Measurements from ENCODE around the gene REXO1. TPM values are rescaled to one million over a fixed set of nuclear protein-coding genes. Genes with fewer than 3 reads are reported as not detected.
"Not testable (repeated sequence)": the region's sequence is repeated elsewhere in the genome, so short reads cannot be mapped to it uniquely, and the experiment has no call there.

The REXO1 gene
- total and polyA plus RNA-seq, 2 experiments from 2014 or later = 20.2 to 90.1 TPM

DNA sequence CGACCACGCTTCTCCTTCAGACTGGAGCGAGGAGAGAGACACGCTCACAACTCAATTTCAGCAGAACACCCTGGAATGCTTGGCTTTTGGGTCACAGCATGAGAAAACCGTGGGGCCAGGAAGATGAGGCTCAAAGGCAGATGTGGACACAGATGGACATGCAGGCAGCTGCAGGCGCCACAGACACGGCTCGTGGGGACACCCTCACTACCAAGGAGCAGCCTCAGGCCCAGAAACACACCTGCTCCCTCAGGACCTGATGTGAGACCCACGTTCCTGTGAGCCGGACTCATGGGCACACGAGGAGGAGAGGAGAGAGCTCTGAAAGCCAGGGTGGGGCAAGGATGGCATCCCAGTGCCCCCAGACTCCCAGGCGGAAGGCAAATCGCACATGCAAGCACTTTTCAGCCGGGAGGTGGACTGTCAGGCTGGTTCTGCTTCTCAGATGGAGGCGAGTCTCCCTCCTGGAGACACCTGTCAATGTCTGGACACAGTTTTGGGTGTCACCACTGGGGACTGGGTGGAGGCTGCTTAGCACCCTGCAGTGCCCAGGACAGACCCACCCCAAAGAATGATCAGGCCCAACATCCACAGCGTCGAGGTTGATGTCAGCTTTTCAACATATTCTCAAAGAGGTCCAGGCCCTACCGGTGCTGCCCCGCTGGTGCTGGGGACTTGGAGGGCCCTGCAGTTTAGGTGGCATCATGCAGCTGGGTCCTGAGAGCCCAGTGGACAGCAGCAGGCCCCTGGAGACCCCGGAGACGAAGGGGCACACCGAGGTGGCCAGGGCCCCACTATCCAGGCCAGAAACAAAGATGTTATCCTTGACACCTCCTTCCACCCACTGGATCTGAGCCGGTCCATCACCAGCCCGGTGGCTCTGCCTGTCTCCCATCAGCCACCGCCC is 34.8 kb upstream of the REXO1 start:
- peak overlapping the region; percentile 98 for H3K4me2 ChIP-seq
- H3K27ac ChIP-seq (ENCODE audit: low read depth) = peak overlapping the region; percentile 55; the same call in 1 of the 2 replicates
- peaks cover 5% of the 10 kb centered on the region for H3F3A ChIP-seq (replicated peaks; ENCODE audit: low read depth)
- TF ChIP-seq CREB1 (CRISPR knock-in tag; IDR thresholded peaks at IDR 0.05; ENCODE audit: low read depth) = no peak
- TF ChIP-seq STAT1 (IDR thresholded peaks at IDR 0.05; ENCODE audit: unreplicated experiment) = no peak
- TF ChIP-seq, protein P1, sequence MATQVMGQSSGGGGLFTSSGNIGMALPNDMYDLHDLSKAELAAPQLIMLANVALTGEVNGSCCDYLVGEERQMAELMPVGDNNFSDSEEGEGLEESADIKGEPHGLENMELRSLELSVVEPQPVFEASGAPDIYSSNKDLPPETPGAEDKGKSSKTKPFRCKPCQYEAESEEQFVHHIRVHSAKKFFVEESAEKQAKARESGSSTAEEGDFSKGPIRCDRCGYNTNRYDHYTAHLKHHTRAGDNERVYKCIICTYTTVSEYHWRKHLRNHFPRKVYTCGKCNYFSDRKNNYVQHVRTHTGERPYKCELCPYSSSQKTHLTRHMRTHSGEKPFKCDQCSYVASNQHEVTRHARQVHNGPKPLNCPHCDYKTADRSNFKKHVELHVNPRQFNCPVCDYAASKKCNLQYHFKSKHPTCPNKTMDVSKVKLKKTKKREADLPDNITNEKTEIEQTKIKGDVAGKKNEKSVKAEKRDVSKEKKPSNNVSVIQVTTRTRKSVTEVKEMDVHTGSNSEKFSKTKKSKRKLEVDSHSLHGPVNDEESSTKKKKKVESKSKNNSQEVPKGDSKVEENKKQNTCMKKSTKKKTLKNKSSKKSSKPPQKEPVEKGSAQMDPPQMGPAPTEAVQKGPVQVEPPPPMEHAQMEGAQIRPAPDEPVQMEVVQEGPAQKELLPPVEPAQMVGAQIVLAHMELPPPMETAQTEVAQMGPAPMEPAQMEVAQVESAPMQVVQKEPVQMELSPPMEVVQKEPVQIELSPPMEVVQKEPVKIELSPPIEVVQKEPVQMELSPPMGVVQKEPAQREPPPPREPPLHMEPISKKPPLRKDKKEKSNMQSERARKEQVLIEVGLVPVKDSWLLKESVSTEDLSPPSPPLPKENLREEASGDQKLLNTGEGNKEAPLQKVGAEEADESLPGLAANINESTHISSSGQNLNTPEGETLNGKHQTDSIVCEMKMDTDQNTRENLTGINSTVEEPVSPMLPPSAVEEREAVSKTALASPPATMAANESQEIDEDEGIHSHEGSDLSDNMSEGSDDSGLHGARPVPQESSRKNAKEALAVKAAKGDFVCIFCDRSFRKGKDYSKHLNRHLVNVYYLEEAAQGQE (IDR thresholded peaks at IDR 0.05; ENCODE audit: unreplicated experiment) = no peak
- Mint-ChIP-seq H3K27me3 (ENCODE audit: insufficient read depth, low read depth, poor library complexity) (peaks cover 11% of the 10 kb centered on the region), H3K36me3 (ENCODE audit: low read depth) (no peaks in the 10 kb centered on the region; the same call in 2 of the 3 replicates), H3K9me3 (no peaks in the 10 kb centered on the region; the same call in 2 of the 3 replicates), H3K27ac (no peak overlapping the region), H3K4me3 (peak overlapping the region; percentile 91; the same call in 2 of the 3 replicates), H3K4me1 (peaks cover 31% of the 10 kb centered on the region)
- H3K9me2 ChIP-seq (ENCODE audit: insufficient read depth) = no peaks in the 10 kb centered on the region
- H3K79me2 ChIP-seq (replicated peaks; ENCODE audit: insufficient read depth) = peaks cover 27% of the 10 kb centered on the region
- H3K4me1 ChIP-seq (ENCODE audit: insufficient read depth) = peaks cover 14% of the 10 kb centered on the region; the same call in 1 of the 2 replicates
- H3K27me3 ChIP-seq (ENCODE audit: insufficient read depth) = no peaks in the 10 kb centered on the region
- DNase-seq (ENCODE audit: low spot score) = no peak
- H4K20me1 ChIP-seq (replicated peaks; ENCODE audit: insufficient read depth) = peaks cover 16% of the 10 kb centered on the region
- no peak overlapping the region for H3K4me3 ChIP-seq
- no peaks in the 10 kb centered on the region for H3K36me3 ChIP-seq (ENCODE audit: insufficient read depth)
- H2AFZ ChIP-seq = no peak overlapping the region
- ATAC-seq = no peak

DNA sequence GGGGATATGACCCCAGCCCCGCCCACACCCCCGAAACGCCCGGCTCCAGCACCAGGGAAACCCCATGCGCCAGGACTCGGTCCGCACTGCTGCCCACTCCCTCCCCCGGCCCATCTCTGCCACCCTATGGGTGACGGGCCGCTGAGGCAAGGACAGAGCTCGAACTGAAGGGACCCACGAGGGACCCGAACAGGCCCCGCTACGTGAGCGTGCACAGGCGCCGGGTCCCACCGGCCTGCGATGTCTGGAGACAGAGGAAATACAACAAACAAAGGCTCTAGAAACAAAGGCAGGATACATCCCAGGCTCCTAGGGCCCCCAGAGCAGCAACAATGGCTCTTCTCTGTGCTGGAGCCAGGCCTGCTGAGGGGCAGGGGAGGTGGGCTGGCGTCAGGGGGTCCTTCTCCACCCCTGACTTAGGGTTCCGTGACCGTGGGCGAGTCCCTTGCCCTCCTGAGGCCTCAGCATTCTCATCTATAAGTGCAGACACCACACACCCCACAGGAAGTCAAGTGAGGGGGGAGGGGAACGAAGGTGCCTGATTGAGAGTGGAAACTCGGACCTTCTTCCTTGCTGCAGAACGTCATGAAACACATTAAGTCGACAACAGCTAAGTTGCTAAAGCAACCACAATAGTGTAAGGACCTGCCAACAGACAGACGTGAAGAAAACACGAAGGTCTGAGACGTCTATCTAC is 34.0 kb upstream of the REXO1 start:
- Histone ChIP-seq H2AFZ (no peak overlapping the region), H3K4me2 (peak overlapping the region; percentile 65), H3K27me3 (ENCODE audit: insufficient read depth) (no peaks in the 10 kb centered on the region), H3K79me2 (replicated peaks; ENCODE audit: insufficient read depth) (peaks cover 27% of the 10 kb centered on the region), H3K4me1 (ENCODE audit: insufficient read depth) (peaks cover 14% of the 10 kb centered on the region; the same call in 1 of the 2 replicates), H3K9me2 (ENCODE audit: insufficient read depth) (no peaks in the 10 kb centered on the region), H3F3A (replicated peaks; ENCODE audit: low read depth) (peaks cover 5% of the 10 kb centered on the region), H3K36me3 (ENCODE audit: insufficient read depth) (no peaks in the 10 kb centered on the region), H3K27ac (ENCODE audit: low read depth) (peak overlapping the region; percentile 55; the same call in 1 of the 2 replicates), H4K20me1 (replicated peaks; ENCODE audit: insufficient read depth) (peaks cover 16% of the 10 kb centered on the region), H3K4me3 (no peak overlapping the region)
- H3K27me3 Mint-ChIP-seq (ENCODE audit: insufficient read depth, low read depth, poor library complexity) = peaks cover 11% of the 10 kb centered on the region
- TF ChIP-seq, protein P2, sequence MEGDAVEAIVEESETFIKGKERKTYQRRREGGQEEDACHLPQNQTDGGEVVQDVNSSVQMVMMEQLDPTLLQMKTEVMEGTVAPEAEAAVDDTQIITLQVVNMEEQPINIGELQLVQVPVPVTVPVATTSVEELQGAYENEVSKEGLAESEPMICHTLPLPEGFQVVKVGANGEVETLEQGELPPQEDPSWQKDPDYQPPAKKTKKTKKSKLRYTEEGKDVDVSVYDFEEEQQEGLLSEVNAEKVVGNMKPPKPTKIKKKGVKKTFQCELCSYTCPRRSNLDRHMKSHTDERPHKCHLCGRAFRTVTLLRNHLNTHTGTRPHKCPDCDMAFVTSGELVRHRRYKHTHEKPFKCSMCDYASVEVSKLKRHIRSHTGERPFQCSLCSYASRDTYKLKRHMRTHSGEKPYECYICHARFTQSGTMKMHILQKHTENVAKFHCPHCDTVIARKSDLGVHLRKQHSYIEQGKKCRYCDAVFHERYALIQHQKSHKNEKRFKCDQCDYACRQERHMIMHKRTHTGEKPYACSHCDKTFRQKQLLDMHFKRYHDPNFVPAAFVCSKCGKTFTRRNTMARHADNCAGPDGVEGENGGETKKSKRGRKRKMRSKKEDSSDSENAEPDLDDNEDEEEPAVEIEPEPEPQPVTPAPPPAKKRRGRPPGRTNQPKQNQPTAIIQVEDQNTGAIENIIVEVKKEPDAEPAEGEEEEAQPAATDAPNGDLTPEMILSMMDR (conservative IDR thresholded peaks at IDR 0.05; ENCODE audit: low read depth in 2 of 2) = no peak
- TF ChIP-seq EZH2phosphoT487 (IDR thresholded peaks at IDR 0.05; ENCODE audit: unreplicated experiment) (no peak), JUNB (IDR thresholded peaks at IDR 0.05; ENCODE audit: unreplicated experiment) (no peak), ZNF114 (CRISPR knock-in tag; IDR thresholded peaks at IDR 0.05) (no peak)
- H3K36me3 Mint-ChIP-seq (ENCODE audit: low read depth) = no peaks in the 10 kb centered on the region; the same call in 2 of the 3 replicates
- ATAC-seq = 0 out of 3 replicates have a peak, but pooled peaks have one; percentile 8
- H3K4me3 Mint-ChIP-seq = peak overlapping the region; percentile 53; the same call in 2 of the 3 replicates
- no peaks in the 10 kb centered on the region; the same call in 2 of the 3 replicates for H3K9me3 Mint-ChIP-seq
- DNase-seq (ENCODE audit: low spot score) = no peak
- peak overlapping the region; percentile 73 for H3K27ac Mint-ChIP-seq
- peaks cover 27% of the 10 kb centered on the region for H3K4me1 Mint-ChIP-seq

DNA sequence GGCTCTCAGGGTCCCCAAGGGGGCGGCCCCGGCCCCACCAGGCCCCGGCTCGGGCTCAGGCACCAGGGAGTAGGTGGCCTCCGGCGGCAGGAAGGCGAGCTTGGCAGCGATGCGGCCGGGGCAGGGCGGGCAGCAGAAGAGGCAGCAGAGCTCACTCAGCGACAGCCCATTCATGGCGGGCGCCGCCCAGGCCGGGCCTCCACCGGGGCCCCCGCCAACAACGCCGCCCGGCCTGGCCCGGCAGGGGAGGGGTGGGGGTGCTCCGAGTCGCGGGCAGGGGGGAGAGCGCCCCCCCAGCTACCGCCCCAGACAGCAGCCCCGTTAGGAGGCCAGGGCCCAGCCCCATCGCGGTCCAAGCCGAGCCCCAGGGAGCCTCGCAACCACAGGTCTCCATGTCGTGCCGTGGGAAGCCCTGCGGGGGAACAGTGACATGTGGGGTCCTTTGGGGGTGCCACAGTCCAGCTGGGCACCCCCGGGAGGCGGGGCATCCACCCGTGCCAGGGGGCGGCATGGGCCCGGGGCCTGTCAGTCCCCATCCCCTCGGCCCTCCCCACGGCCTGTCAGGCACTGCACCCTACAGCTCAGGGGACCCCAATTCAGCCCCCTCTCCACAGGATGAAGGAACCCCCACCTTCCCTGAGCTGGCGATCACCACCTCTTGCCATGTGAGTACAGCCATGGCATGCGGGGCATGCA is 33.3 kb upstream of the REXO1 start:
- H3K27ac ChIP-seq (ENCODE audit: low read depth); ATAC-seq: not testable (repeated sequence)

More for the DNA sequence above, 33.3 kb upstream of the REXO1 start:
- not testable (repeated sequence) for H3F3A ChIP-seq (replicated peaks; ENCODE audit: low read depth); H3K36me3 Mint-ChIP-seq (ENCODE audit: low read depth); H3K36me3 ChIP-seq (ENCODE audit: insufficient read depth); H3K4me2 ChIP-seq; DNase-seq (ENCODE audit: low spot score); H3K9me2 ChIP-seq (ENCODE audit: insufficient read depth); H3K4me3 ChIP-seq; H3K27ac Mint-ChIP-seq; H3K27me3 ChIP-seq (ENCODE audit: insufficient read depth); H3K4me3 Mint-ChIP-seq; H3K9me3 Mint-ChIP-seq; H2AFZ ChIP-seq
- H3K79me2 ChIP-seq (replicated peaks; ENCODE audit: insufficient read depth) = peaks cover 27% of the 10 kb centered on the region
- peaks cover 27% of the 10 kb centered on the region for H3K4me1 Mint-ChIP-seq
- peaks cover 16% of the 10 kb centered on the region for H4K20me1 ChIP-seq (replicated peaks; ENCODE audit: insufficient read depth)
- peaks cover 11% of the 10 kb centered on the region for H3K27me3 Mint-ChIP-seq (ENCODE audit: insufficient read depth, low read depth, poor library complexity)
- peaks cover 16% of the 10 kb centered on the region; the same call in 1 of the 2 replicates for H3K4me1 ChIP-seq (ENCODE audit: insufficient read depth)
